ENCODE results near the gene ACTA2. TPM values are rescaled to one million over a fixed set of nuclear protein-coding genes. Genes with fewer than 3 reads are reported as not detected.
A peak's percentile ranks its signal among the peaks of the same experiment; 100 is the strongest.

The ACTA2 gene
- total and polyA plus RNA-seq, 2 donors (not counting 1 experiment from before 2014, with no cell fraction given), result 1.8 to 3.7 TPM

DNA sequence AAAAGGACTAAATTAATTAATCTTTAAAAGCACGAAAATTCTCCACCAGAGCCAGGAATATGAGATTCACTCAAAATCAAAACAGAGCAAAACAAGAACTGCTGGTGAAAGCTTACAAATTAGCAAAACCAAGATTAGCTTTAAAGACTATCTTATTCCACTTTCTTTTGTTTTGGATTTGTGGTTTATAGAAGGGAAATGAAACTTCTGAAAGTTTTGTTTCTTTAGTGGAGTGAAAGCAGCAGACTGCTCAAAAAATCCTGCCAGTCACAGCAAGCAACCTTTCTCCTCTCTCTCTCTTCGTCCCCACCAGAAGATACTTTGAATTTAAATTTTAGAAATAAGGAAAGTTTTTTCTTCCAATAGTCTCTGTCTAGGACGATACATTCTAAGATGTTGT is 7.8 kb downstream of the ACTA2 start:
- no peak overlapping the region for H3K9ac ChIP-seq (ENCODE audit: low read length)
- Mint-ChIP-seq H3K4me1 (peaks cover 18% of the 10 kb centered on the region), H3K9me3 (ENCODE audit: insufficient read depth) (no peaks in the 10 kb centered on the region), H3K27ac (no peak overlapping the region), H3K27me3 (no peaks in the 10 kb centered on the region), H3K4me3 (no peak overlapping the region)
- DNase-seq (peak; percentile 32), ATAC-seq (ENCODE audit: low read depth) (peak; percentile 24)
- peak overlapping the region; percentile 3 for H3K4me2 ChIP-seq (replicated peaks; ENCODE audit: low read depth, low read length, poor library complexity, severe bottlenecking)
- no peaks in the 10 kb centered on the region for H3K36me3 ChIP-seq (replicated peaks in 1 of 2; ENCODE audit: control extremely low read depth in 1 of 2, control insufficient read depth in 1 of 2, extremely low read depth in 1 of 2, insufficient read depth in 2 of 2, low read length in 1 of 2)
- intact Hi-C loops (cut with micrococcal nuclease), result no loop called here
- H3K27ac ChIP-seq (ENCODE audit: low read length in 2 of 2), result no peak overlapping the region
- H3K4me1 ChIP-seq (ENCODE audit: control insufficient read depth in 2 of 2, insufficient read depth in 2 of 2, low read length in 2 of 2), result peaks cover 10 to 11% of the 10 kb centered on the region in 2 donors
- no peaks in the 10 kb centered on the region for H3K27me3 ChIP-seq (replicated peaks in 1 of 4; ENCODE audit: control extremely low read depth in 1 of 4, control insufficient read depth in 3 of 4, insufficient read depth in 4 of 4, low read length in 3 of 4)
- H3K79me2 ChIP-seq (ENCODE audit: control insufficient read depth, insufficient read depth, low read length), result no peaks in the 10 kb centered on the region
- WGBS (ENCODE audit: insufficient coverage), result no CpG with 5 or more reads among the region's 3 CpGs
- CTCF ChIA-PET, result interaction anchor here (0.6 to 6.4 kb wide), 8 partner anchors 8 to 273 kb away, joined by 3 to 68 read pairs (median 9); no protein-coding TSS in a partner anchor
- TF ChIP-seq, protein P1, sequence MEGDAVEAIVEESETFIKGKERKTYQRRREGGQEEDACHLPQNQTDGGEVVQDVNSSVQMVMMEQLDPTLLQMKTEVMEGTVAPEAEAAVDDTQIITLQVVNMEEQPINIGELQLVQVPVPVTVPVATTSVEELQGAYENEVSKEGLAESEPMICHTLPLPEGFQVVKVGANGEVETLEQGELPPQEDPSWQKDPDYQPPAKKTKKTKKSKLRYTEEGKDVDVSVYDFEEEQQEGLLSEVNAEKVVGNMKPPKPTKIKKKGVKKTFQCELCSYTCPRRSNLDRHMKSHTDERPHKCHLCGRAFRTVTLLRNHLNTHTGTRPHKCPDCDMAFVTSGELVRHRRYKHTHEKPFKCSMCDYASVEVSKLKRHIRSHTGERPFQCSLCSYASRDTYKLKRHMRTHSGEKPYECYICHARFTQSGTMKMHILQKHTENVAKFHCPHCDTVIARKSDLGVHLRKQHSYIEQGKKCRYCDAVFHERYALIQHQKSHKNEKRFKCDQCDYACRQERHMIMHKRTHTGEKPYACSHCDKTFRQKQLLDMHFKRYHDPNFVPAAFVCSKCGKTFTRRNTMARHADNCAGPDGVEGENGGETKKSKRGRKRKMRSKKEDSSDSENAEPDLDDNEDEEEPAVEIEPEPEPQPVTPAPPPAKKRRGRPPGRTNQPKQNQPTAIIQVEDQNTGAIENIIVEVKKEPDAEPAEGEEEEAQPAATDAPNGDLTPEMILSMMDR (IDR thresholded peaks at IDR 0.05), result no peak
- no peak for TF ChIP-seq EZH2 (IDR thresholded peaks at IDR 0.05; ENCODE audit: borderline replicate concordance, insufficient read depth, low read depth, low read length, poor library complexity, severe bottlenecking)
- no peak overlapping the region for H3K4me3 ChIP-seq (ENCODE audit: control extremely low read depth in 1 of 5, extremely low read depth in 1 of 5, insufficient read depth in 1 of 5, low read depth in 2 of 5, low read length in 4 of 5)
- H4K20me1 ChIP-seq (ENCODE audit: control insufficient read depth, insufficient read depth, low read length, poor library complexity, severe bottlenecking), result no peaks in the 10 kb centered on the region
- no peak overlapping the region for H2AFZ ChIP-seq (ENCODE audit: insufficient read depth, low read depth, low read length, poor library complexity, severe bottlenecking)
- no peaks in the 10 kb centered on the region for H3K9me3 ChIP-seq (ENCODE audit: control extremely low read depth in 1 of 3, control insufficient read depth in 2 of 3, insufficient read depth in 1 of 3, low read length in 2 of 3)
- POLR2A ChIA-PET, result interaction anchor here (0.6 kb wide), 1 partner anchor 140 kb away, joined by 3 read pairs; no protein-coding TSS in a partner anchor

DNA sequence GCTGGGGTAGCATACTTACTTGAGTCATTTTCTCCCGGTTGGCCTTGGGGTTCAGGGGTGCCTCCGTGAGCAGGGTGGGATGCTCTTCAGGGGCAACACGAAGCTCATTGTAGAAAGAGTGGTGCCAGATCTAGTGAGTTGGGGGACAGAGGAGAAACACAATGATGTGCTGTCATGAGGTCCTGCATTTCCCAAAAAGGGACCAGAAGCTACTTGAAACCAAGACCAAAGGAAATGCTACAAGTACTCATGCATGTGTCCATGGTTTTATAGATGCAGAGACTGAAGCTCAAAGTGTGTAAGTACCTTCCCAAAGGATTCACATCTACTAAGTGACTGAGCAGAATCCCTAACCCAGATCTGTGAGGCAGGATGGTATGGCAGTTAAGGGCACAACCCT is 8.8 kb downstream of the ACTA2 start:
- intact Hi-C loops (cut with micrococcal nuclease), result no loop called here
- Histone ChIP-seq H3K9me3 (ENCODE audit: control extremely low read depth in 1 of 3, control insufficient read depth in 2 of 3, insufficient read depth in 1 of 3, low read length in 2 of 3) (no peaks in the 10 kb centered on the region), H3K4me3 (ENCODE audit: control extremely low read depth in 1 of 5, extremely low read depth in 1 of 5, insufficient read depth in 1 of 5, low read depth in 2 of 5, low read length in 4 of 5) (no peak overlapping the region), H3K36me3 (replicated peaks in 1 of 2; ENCODE audit: control extremely low read depth in 1 of 2, control insufficient read depth in 1 of 2, extremely low read depth in 1 of 2, insufficient read depth in 2 of 2, low read length in 1 of 2) (peaks cover 0 to 2% of the 10 kb centered on the region in 2 experiments), H3K9ac (ENCODE audit: low read length) (no peak overlapping the region), H3K27ac (ENCODE audit: low read length in 2 of 2) (no peak overlapping the region), H4K20me1 (ENCODE audit: control insufficient read depth, insufficient read depth, low read length, poor library complexity, severe bottlenecking) (no peaks in the 10 kb centered on the region), H3K79me2 (ENCODE audit: control insufficient read depth, insufficient read depth, low read length) (no peaks in the 10 kb centered on the region), H3K27me3 (replicated peaks in 1 of 4; ENCODE audit: control extremely low read depth in 1 of 4, control insufficient read depth in 3 of 4, insufficient read depth in 4 of 4, low read length in 3 of 4) (no peaks in the 10 kb centered on the region), H3K4me1 (ENCODE audit: control insufficient read depth in 2 of 2, insufficient read depth in 2 of 2, low read length in 2 of 2) (peaks cover 10 to 11% of the 10 kb centered on the region in 2 donors), H3K4me2 (replicated peaks; ENCODE audit: low read depth, low read length, poor library complexity, severe bottlenecking) (no peak overlapping the region), H2AFZ (ENCODE audit: insufficient read depth, low read depth, low read length, poor library complexity, severe bottlenecking) (no peak overlapping the region)
- POLR2A ChIA-PET, result interaction anchor here (0.8 kb wide), 1 partner anchor 46 kb away, joined by 3 read pairs; the partner anchor contains the start of gene FAS
- ATAC-seq (ENCODE audit: low read depth) (no peak), DNase-seq (no peak)
- WGBS (ENCODE audit: insufficient coverage), result 97% methylated on average over 3 of the region's 3 CpGs
- Mint-ChIP-seq H3K9me3 (ENCODE audit: insufficient read depth) (no peaks in the 10 kb centered on the region), H3K4me3 (no peak overlapping the region), H3K4me1 (peaks cover 18% of the 10 kb centered on the region), H3K27me3 (no peaks in the 10 kb centered on the region), H3K27ac (no peak overlapping the region)
- CTCF ChIA-PET, result interaction anchor here (1.3 to 6.4 kb wide), 5 partner anchors 10 to 274 kb away, joined by 3 to 68 read pairs (median 15); no protein-coding TSS in a partner anchor
- TF ChIP-seq EZH2 (IDR thresholded peaks at IDR 0.05; ENCODE audit: borderline replicate concordance, insufficient read depth, low read depth, low read length, poor library complexity, severe bottlenecking), result no peak
- TF ChIP-seq, protein P1 (IDR thresholded peaks at IDR 0.05), result no peak
